ENCODE data around the gene SHISAL2B. TPM values are rescaled to one million over a fixed set of nuclear protein-coding genes. Genes with fewer than 3 reads are reported as not detected.
"Not testable (repeated sequence)": the region's sequence is repeated elsewhere in the genome, so short reads cannot be mapped to it uniquely, and the experiment has no call there.

The SHISAL2B gene
- total RNA-seq, 4 donors from 2014 or later, result 0.69 to 2.1 TPM; not detected in 2

GRCh38 chr5:64691291-64691690, 988 bp downstream of the SHISAL2B start:
- no peak for TF ChIP-seq CTCF (IDR thresholded peaks at IDR 0.05)
- DNase-seq (ENCODE audit: low spot score) (no peak), ATAC-seq (ENCODE audit: low FRiP score) (no peak)

DNA sequence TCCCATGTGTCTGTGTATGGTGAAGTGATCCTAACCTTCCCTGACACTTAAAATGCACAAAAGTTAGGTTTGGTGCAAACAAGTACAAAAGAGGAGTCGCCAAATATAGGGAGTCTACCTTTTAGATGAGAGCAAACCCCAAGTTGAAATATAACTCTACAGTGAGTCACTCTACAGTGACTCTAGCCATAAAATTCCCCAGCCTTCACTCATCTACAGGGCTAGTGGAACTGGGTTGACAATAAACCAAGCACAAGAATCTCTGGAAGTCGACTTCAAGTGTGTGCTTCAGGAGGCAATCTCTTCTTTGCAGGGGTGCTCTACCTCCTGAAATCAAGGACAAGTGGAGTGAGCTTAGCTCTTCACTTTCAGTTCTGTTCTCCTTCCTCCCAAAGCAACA, 3.3 kb downstream of the SHISAL2B start:
- ATAC-seq (ENCODE audit: low FRiP score) (no peak), DNase-seq (ENCODE audit: low spot score) (no peak)
- TF ChIP-seq CTCF (IDR thresholded peaks at IDR 0.05), result no peak

DNA sequence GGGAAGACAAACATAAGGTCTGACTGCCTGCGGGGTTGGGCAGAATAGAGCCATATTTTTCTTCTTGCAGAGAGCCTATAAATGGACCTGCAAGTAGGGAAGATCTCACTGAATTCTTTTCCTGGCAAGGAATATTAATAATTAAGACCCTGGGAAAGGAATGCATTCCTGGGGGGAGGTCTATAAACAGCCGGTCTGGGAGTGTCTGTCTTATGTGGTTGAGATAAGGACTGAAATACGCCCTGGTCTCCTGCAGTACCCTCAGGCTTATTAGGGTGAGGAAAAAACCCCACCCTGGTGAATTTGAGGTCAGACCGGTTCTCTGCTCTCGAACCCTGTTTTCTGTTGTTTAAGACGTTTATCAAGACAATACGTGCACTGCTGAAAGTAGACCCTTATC, 6.1 kb downstream of the SHISAL2B start:
- ATAC-seq (ENCODE audit: low FRiP score); DNase-seq (ENCODE audit: low spot score): not testable (repeated sequence)

DNA sequence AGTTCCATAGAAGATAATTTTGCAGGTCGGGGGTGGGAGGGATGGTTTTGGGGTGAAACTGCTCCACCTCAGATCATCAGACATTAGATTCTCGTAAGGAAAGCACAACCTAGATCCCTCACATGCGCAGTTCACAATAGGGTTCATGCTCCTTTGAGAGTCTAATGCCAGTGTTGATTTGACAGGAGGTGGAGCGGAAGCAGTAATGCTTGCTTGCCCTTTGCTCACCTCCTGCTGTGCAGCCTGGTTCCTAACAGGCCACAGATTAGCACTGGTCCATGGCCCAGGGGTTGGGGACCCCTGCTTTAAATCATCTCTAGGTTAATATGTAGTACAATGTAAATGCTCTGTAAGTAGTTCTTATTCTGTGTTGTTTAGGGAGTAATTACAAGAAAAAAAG, 10.5 kb downstream of the SHISAL2B start:
- DNase-seq (ENCODE audit: low spot score) (no peak), ATAC-seq (ENCODE audit: low FRiP score) (no peak)
- no peak for TF ChIP-seq CTCF (IDR thresholded peaks at IDR 0.05)

- not testable (repeated sequence) for ATAC-seq (ENCODE audit: low FRiP score)
These were observed 15.8 kb downstream of the SHISAL2B start for GRCh38 chr5:64706074-64706473.

GRCh38 chr5:64707191-64707590, 16.9 kb downstream of the SHISAL2B start:
- no peak for ATAC-seq (ENCODE audit: low FRiP score)
- TF ChIP-seq CTCF (IDR thresholded peaks at IDR 0.05), result no peak
- DNase-seq (ENCODE audit: low spot score), result no peak

More at GRCh38 chr5:64706074-64706473, 15.8 kb downstream of the SHISAL2B start:
- not testable (repeated sequence) for DNase-seq (ENCODE audit: low spot score)

DNA sequence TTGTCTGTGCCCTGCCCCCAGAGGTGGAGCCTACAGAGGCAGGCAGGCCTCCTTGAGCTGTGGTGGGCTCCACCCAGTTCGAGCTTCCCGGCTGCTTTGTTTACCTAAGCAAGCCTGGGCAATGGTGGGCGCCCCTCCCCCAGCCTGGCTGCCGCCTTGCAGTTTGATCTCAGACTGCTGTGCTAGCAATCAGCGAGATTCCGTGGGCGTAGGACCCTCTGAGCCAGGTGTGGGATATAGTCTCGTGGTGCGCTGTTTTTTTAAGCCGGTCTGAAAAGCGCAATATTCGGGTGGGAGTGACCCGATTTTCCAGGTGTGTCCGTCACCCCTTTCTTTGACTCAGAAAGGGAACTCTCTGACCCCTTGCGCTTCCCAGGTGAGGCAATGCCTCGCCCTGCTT, 24.2 kb downstream of the SHISAL2B start:
- not testable (repeated sequence) for DNase-seq (ENCODE audit: low spot score)

GRCh38 chr5:64722588-64722987, 32.3 kb downstream of the SHISAL2B start:
- TF ChIP-seq CTCF (IDR thresholded peaks at IDR 0.05), result no peak
- no peak for ATAC-seq (ENCODE audit: low FRiP score)
- DNase-seq (ENCODE audit: low spot score), result no peak

More for the DNA sequence above, 24.2 kb downstream of the SHISAL2B start:
- not testable (repeated sequence) for ATAC-seq (ENCODE audit: low FRiP score)

DNA sequence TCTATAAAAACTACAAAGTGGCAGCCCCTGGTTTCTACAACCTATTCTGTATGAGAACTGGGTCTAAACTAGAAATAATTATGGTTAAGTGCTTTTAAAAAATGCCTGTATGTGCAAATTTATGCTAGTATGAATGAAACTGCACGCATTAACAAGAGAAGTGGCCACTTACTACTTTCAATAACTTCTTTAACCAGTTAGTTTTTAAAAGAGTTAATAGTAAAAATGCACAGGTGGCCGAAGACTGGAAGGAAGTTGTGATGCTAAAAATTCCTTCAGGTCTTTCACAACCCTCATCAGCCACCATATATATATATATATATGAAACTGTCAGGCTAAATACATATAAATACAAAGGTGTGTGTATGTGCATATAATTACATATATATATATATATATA, 36.8 kb downstream of the SHISAL2B start:
- no peak for DNase-seq (ENCODE audit: low spot score)
- no peak for TF ChIP-seq CTCF (IDR thresholded peaks at IDR 0.05)
- ATAC-seq (ENCODE audit: low FRiP score), result no peak

All from omental fat pad (tissue), 4 donors.